HG02678 (cell line): ENCODE results near the gene KIF2C.
"Not testable (repeated sequence)": the region's sequence is repeated elsewhere in the genome, so short reads cannot be mapped to it uniquely, and the experiment has no call there.

Experiments
- ATAC-seq: cut with Tn5 transposase; IDR thresholded peaks from one replicate; pipeline ENCODE4 v1.9.1; 2021; ENCODE audit warnings: mild to moderate bottlenecking, moderate library complexity; ENCODE audit not compliant: unreplicated experiment

Gene KIF2C

DNA sequence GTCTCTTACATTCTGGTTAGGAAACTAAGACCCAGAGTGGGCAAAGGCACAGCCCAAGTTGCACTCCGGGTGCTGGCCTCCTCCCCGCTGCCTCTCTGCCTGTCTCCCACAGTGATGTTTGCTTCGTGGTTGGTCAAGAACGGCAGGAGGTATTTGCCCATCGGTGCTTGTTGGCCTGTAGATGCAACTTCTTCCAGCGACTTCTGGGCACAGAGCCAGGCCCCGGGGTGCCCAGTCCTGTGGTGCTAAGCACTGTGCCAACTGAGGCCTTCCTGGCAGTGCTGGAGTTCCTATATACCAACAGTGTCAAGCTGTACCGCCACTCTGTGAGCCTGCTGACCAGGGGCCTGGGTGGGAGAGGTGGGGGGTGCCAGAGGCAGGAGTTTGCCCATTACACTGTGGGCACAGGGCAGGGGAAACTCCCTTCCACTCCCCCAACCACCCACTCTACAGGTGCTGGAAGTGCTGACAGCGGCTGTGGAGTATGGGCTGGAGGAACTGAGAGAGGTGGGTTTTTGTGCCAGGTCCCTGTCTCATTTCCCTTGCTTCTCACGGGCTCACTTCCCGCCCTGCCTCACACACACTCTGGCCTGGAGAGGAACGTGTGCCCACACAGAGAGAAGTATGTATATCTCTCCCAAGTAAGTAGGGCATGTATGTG is 70.6 kb downstream of the KIF2C start:
- no peak for ATAC-seq

DNA sequence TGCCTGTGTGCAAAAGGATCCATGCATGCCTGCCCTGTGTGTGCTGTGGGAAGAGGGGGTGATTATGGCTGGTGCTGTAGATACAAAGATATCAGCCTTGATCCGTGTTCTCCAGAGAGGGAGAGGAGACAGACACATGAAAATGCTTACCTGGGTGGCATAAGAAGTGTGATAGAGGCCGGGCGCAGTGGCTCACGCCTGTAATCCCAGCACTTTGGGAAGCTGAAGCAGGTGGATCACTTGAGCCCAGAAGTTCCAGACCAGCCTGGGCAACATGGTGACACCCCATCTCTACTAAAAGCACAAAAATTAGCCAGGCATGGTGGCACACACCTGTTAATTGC is 71.1 kb downstream of the KIF2C start:
- not testable (repeated sequence) for ATAC-seq

DNA sequence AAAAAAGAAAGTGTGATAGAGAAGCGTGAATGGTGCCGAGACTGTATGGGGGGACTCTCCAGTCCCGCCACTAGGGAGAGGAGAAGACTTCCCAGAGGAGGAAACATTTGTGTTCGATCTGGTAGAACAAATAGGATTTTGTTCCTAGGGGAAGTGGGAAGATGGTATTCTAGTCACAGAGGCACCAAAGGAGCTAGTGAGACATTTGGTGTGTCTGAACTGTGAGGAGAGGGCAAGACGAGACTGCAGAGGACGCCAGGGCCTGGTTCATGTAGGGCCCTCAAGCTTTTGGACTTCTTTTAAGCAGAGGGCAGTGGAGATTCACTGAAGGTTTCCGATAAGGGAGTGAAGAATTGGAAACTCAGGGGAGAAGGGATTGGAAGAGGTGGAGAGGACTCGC is 71.6 kb downstream of the KIF2C start:
- ATAC-seq: no peak

DNA sequence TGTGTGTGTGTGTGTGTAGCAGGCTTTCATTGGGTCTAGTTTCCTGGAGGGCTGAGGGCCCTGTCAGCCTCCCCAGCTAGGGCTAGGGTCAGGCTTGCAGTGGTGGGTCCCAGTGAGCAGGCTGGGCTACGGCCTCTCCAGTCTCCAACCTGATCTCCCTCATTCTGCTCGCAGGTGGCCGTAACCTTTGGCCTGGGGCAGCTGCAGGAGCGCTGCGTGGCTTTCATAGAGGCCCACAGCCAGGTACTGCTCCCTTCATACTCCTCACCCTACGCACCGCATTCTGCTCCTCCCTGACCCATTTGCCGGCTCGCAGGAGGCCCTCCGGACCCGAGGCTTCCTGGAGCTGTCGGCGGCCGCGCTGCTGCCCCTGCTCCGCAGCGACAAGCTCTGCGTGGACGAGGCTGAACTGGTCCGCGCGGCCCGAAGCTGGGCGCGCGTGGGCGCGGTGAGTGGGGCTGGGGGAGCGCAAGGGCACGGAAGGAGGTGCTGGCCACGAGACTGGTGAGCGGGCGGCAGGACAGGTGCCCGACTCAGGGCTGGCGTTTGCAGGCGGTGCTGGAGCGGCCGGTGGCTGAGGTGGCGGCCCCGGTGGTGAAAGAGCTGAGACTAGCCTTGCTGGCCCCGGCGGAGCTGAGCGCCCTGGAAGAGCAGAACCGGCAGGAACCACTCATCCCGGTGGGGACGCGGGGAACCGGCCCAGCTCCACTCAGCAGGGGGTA is 73.3 kb downstream of the KIF2C start:
- ATAC-seq: no peak

DNA sequence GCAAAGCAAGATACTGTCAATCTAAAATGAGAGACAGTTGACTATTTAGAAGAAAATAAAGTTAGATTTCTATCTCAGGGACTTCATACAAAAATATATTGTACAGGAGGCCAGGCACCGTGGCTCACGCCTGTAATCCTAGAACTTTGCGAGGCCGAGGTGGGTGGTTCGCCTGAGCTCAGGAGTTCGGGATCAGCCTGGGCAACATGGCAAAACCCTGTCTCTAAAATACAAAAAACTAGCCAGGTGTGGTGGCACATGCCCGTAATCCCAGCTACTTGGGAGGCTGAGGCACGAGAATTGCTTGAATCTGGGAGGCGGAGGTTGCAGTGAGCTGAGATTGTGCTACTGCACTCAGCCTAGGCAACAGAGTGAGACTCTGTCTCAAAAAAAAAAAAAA is 76.3 kb downstream of the KIF2C start:
- not testable (repeated sequence) for ATAC-seq

DNA sequence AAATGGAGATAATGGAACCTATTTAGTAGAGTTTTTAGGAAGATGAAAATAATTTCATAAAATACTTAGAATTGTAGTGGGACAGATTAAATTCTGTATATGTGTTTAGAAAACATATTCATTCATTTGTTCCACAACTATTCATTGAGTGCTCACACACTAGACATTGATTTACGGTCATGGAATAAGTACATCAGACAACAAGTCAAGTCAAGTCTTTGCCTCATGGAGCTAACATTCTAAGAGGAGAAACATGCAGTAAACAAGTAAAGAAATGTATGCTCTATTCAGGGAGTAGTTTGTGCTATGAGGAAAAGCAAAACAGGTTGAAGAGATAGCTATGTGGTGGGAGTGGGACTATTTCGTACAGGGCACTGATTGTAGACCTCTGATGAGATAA is 77.7 kb downstream of the KIF2C start:
- no peak for ATAC-seq
